AG04449 (cell line): ENCODE data around the gene GNAL.
"Not testable (repeated sequence)": the region's sequence is repeated elsewhere in the genome, so short reads cannot be mapped to it uniquely, and the experiment has no call there.

Source experiments
- CTCF ChIA-PET: fragments of 350-600 bp; formaldehyde crosslinking; extraction: SDS; loops from one replicate; lab custom pipeline; 2021; ENCODE audit warnings: antibody characterized with exemption; lab: Yijun Ruan, JAX
- POLR2A ChIA-PET: fragments of 400-600, 350-600 bp; formaldehyde crosslinking; extraction: SDS; loops from one replicate; lab custom pipeline; 2020; ENCODE audit warnings: antibody characterized with exemption, inconsistent platforms; lab: Yijun Ruan, JAX
- DNase-seq: peaks from one replicate; pipeline ENCODE4 v3.0.0-alpha.2; 2010; ENCODE audit warnings: low read depth, low spot score
- H3K4me3 ChIP-seq: 2 replicates; pipeline ENCODE4 v1.5.1; 2011; ENCODE audit warnings: low read depth, mild to moderate bottlenecking, control low read depth, low read length
- CTCF ChIP-seq: IDR thresholded peaks from one replicate; pipeline ENCODE4 v1.5.1; 2011; ENCODE audit warnings: mild to moderate bottlenecking, moderate library complexity, low read length, control low read depth, inconsistent platforms; ENCODE audit not compliant: insufficient read depth; ENCODE audit errors: missing control alignments

GNAL gene

GRCh38 chr18:11688972-11689668 is at the start of gene GNAL:
Gene GNAL, plus strand, starts transcription at chr18:11689264. Its CDS starts 300 bp downstream, at chr18:11689564.
- POLR2A ChIA-PET: no interaction called here
- DNase-seq: peak; percentile 34
- no peak for TF ChIP-seq CTCF
- CTCF ChIA-PET: interaction anchor here (1.1 kb wide), 1 partner anchor 837 kb away, joined by 4 read pairs; no protein-coding TSS in a partner anchor
- peak within 1 kb of the TSS; percentile 55 for H3K4me3 ChIP-seq

DNA sequence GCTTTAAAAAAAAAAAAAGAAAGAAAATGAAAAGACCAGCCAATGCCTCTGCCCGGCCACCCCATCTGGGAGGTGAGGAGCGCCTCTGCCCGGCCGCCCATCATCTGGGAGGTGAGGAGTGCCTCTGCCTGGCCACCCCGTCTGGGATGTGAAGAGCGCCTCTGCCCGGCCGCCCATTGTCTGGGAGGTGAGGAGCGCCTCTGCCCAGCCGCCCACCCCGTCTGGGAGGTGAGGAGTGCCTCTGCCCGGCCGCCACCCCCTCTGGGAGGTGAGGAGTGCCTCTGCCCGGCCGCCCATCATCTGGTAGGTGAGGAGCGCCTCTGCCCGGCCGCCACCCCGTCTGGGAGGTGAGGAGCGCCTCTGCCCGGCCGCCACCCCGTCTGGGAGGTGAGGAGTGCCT is 41.8 kb upstream of the GNAL start:
- POLR2A ChIA-PET, CTCF ChIA-PET, H3K4me3 ChIP-seq, DNase-seq: not testable (repeated sequence)

- POLR2A ChIA-PET, CTCF ChIA-PET, H3K4me3 ChIP-seq, DNase-seq: not testable (repeated sequence)
Measured at GRCh38 chr18:11647804-11648203, 41.3 kb upstream of the GNAL start.

GRCh38 chr18:11649839-11650238 is 39.2 kb upstream of the GNAL start:
- ChIA-PET CTCF (no interaction called here), POLR2A (no interaction called here)
- no peak for DNase-seq
- no peak overlapping the region for H3K4me3 ChIP-seq
- TF ChIP-seq CTCF: no peak

DNA sequence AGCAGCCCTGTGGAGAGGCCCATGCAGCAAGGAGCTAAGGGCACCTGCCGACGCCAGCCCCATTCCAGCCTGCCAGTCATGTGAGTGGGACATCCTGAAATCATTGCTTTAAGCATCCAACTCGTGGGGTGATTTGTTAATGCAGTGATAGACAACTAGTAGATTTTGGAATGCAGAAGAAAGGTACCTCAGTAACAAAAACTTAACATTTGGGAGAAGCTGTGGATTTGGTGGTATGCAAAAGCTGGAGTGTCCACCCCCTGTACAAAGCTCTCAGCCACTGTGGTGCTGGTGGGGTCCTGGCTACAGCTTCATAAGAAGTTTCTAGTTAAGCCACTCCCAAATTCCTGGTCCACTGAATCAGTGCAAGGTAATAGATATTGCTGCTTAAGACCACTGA is 37.2 kb upstream of the GNAL start:
- H3K4me3 ChIP-seq: no peak overlapping the region
- POLR2A ChIA-PET: no interaction called here
- TF ChIP-seq CTCF: no peak
- CTCF ChIA-PET: no interaction called here
- DNase-seq: no peak

DNA sequence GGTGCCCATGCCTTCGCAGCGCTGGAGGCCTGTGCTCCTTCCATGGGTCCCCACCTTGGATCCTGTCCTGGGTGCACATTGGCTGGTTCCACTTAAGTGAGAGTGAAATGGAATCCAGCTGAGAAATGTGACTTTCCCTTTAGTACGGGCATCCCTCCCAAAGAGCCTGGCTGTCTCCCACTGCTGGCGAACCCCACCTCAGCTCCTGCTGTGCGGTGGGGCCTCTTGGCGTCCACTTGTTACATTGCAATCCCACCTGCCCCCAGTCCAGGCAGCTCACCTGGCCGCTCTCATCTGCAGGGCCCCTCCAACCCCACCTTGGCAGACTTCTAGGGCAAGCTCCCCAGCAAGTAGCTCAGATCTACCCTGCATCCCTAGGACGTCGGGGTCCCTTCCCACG is 35.5 kb upstream of the GNAL start:
- no peak for TF ChIP-seq CTCF
- no peak overlapping the region for H3K4me3 ChIP-seq

GRCh38 chr18:11654736-11655605 is 34.1 kb upstream of the GNAL start:
- H3K4me3 ChIP-seq: no peak overlapping the region
- peak; percentile 80 for TF ChIP-seq CTCF
- DNase-seq: no peak
- ChIA-PET POLR2A (interaction anchor here (0.6 kb wide), 1 partner anchor 140 kb away, joined by 3 read pairs; no protein-coding TSS in a partner anchor), CTCF (interaction anchor here (0.6 to 3.5 kb wide), 21 partner anchors 9 to 804 kb away, joined by 3 to 30 read pairs (median 4); no protein-coding TSS in a partner anchor)

More for the DNA sequence above, 35.5 kb upstream of the GNAL start:
- ChIA-PET POLR2A (no interaction called here), CTCF (interaction anchor here (0.9 to 2.3 kb wide), 3 partner anchors 13 to 346 kb away, joined by 3 to 6 read pairs (median 4); no protein-coding TSS in a partner anchor)
- no peak for DNase-seq
